PC-3 (cell line): ENCODE results near the gene NEDD4L.

Experiments
- EZH2 ChIP-seq: fragments of 300-600 bp; sonication (generic); IDR thresholded peaks from one replicate; pipeline ENCODE4 v1.6.1; 2017; ENCODE audit warnings: antibody characterized with exemption, mild to moderate bottlenecking, low read length; ENCODE audit not compliant: unreplicated experiment
- EZH2phosphoT487 ChIP-seq: fragments of 300-600 bp; sonication (generic); IDR thresholded peaks from 2 replicates; pipeline ENCODE4 v1.6.1; 2018; ENCODE audit warnings: mild to moderate bottlenecking, antibody characterized with exemption, low read length, borderline replicate concordance
- TF ChIP-seq, protein P1 (sequence below): fragments of 300-600 bp; sonication (generic); conservative IDR thresholded peaks from 2 replicates; pipeline ENCODE4 v1.5.1; 2017; ENCODE audit warnings: antibody characterized with exemption, low read depth, mild to moderate bottlenecking, low read length

DNA sequence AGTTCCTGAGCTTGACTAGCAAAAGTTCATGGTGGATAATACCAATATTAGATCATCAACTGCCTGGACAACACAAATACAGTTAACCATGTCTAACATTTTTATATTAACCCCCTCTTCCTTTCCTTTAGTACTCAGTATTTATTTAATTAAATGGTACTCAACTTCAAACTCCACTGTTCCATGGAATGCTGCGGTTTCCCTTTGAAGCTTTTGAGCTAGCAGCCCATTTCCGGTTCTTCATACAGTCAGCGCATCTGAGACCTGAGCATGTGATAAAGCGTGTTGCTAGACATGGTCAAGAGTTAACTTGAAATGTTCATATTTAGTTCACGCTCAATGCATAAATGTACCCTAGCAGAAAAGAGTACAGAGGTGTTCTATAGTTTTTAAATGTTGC is 306.5 kb downstream of the NEDD4L start:
- TF ChIP-seq, protein P1, sequence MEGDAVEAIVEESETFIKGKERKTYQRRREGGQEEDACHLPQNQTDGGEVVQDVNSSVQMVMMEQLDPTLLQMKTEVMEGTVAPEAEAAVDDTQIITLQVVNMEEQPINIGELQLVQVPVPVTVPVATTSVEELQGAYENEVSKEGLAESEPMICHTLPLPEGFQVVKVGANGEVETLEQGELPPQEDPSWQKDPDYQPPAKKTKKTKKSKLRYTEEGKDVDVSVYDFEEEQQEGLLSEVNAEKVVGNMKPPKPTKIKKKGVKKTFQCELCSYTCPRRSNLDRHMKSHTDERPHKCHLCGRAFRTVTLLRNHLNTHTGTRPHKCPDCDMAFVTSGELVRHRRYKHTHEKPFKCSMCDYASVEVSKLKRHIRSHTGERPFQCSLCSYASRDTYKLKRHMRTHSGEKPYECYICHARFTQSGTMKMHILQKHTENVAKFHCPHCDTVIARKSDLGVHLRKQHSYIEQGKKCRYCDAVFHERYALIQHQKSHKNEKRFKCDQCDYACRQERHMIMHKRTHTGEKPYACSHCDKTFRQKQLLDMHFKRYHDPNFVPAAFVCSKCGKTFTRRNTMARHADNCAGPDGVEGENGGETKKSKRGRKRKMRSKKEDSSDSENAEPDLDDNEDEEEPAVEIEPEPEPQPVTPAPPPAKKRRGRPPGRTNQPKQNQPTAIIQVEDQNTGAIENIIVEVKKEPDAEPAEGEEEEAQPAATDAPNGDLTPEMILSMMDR = no peak
- no peak for TF ChIP-seq EZH2
- no peak for TF ChIP-seq EZH2phosphoT487
